ENCODE results near the gene PLEKHG2.

- TF ChIP-seq CTCF (IDR thresholded peaks at IDR 0.05; ENCODE audit: poor library complexity, severe bottlenecking) (no peak), EP300 (conservative IDR thresholded peaks at IDR 0.05; ENCODE audit: poor library complexity, severe bottlenecking) (no peak), RAD21 (conservative IDR thresholded peaks at IDR 0.05) (no peak), SMC3 (conservative IDR thresholded peaks at IDR 0.05; ENCODE audit: poor library complexity) (no peak), POLR2AphosphoS5 (IDR thresholded peaks at IDR 0.05) (no peak)
Observed at GRCh38 chr19:39423258-39424086, 11.0 kb downstream of the PLEKHG2 start.

Measured in neural cell (in vitro differentiated cells).